Ectodermal cell (in vitro differentiated cells): ENCODE data around the gene METTL22.

ENCODE experiments used
- H3K27ac ChIP-seq: 2 replicates; pipeline ENCODE4 v1.7.0; 2013; ENCODE audit warnings: mild to moderate bottlenecking, low read depth, low read length; ENCODE audit not compliant: insufficient read depth, poor library complexity, severe bottlenecking
- H3K27me3 ChIP-seq: 2 replicates; pipeline ENCODE4 v1.7.0; 2013; ENCODE audit warnings: mild to moderate bottlenecking, low read length; ENCODE audit not compliant: insufficient read depth, control insufficient read depth, poor library complexity, severe bottlenecking
- H3K36me3 ChIP-seq: one replicate; pipeline ENCODE4 v1.7.0; 2013; ENCODE audit warnings: low read length; ENCODE audit not compliant: control insufficient read depth, insufficient read depth
- H3K4me1 ChIP-seq: one replicate; pipeline ENCODE4 v1.7.0; 2013; ENCODE audit warnings: low read length; ENCODE audit not compliant: control insufficient read depth, insufficient read depth
- H3K4me3 ChIP-seq: 2 replicates; pipeline ENCODE4 v1.7.0; 2013; ENCODE audit warnings: low read depth, low read length, control low read depth; ENCODE audit not compliant: insufficient read depth
- H3K9me3 ChIP-seq: 2 replicates; pipeline ENCODE4 v1.7.0; 2013; ENCODE audit warnings: mild to moderate bottlenecking, low read length, moderate library complexity; ENCODE audit not compliant: control insufficient read depth
- WGBS, 2 experiments: methylation state at CpG; one replicate each; pipeline ENCODE4 v1.1.7; 2013; ENCODE audit warnings: missing lambda C conversion rate in 2 of 2; 5-methylcytosine and 5-hydroxymethylcytosine counted together

The METTL22 gene

DNA sequence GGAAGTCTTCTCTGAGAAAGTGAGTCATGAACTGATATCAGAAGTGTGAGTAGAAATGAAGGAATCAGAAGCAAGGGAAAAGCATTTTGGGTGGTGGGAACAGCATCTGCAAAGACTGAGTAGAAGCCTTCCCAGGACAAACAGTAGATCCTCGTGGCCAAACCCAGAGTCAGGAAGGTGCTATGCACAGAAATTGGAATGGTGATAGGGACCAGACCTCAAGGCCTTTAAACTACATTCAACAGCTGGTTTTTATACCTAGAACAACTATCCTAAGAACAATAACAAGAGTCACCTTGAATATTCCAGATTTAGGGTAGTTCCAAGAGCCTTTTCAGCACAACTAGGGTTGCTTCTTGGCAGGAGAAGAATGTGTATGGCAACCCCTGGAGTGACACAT lies 68.2 kb downstream of the METTL22 start:
- Histone ChIP-seq H3K9me3 (no peaks in the 10 kb centered on the region), H3K4me3 (no peak overlapping the region), H3K27me3 (no peaks in the 10 kb centered on the region), H3K27ac (no peak overlapping the region), H3K36me3 (no peaks in the 10 kb centered on the region), H3K4me1 (peaks cover 10% of the 10 kb centered on the region)
- 70 to 72% methylated on average over 1 of the region's 1 CpG for WGBS, 2 experiments

DNA sequence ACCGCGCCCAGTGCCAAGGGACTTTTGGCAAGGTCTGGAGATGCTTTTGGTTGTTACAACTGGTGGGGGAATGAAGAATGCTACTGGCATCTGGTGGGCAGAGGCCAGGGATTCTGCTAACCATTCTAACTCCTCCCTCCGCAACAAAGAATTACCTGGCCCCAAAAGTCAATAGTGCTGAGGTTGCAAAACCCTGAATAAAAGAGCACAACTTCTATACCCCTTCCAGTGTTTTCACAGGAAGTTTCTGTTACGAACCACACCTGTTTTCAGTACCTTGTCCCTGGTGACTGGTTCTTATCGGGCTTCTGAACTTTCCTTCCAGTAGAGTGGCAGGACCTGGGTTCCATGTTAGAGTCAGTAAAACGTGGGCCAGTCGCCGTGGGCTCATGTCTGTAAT lies 70.2 kb downstream of the METTL22 start:
- H3K27me3 ChIP-seq: no peaks in the 10 kb centered on the region
- no peaks in the 10 kb centered on the region for H3K9me3 ChIP-seq
- H3K4me1 ChIP-seq: no peaks in the 10 kb centered on the region
- no peaks in the 10 kb centered on the region for H3K36me3 ChIP-seq
- H3K4me3 ChIP-seq: no peak overlapping the region
- H3K27ac ChIP-seq: no peak overlapping the region
- WGBS, 2 experiments: 79 to 80% methylated on average over 8 of the region's 8 CpGs

DNA sequence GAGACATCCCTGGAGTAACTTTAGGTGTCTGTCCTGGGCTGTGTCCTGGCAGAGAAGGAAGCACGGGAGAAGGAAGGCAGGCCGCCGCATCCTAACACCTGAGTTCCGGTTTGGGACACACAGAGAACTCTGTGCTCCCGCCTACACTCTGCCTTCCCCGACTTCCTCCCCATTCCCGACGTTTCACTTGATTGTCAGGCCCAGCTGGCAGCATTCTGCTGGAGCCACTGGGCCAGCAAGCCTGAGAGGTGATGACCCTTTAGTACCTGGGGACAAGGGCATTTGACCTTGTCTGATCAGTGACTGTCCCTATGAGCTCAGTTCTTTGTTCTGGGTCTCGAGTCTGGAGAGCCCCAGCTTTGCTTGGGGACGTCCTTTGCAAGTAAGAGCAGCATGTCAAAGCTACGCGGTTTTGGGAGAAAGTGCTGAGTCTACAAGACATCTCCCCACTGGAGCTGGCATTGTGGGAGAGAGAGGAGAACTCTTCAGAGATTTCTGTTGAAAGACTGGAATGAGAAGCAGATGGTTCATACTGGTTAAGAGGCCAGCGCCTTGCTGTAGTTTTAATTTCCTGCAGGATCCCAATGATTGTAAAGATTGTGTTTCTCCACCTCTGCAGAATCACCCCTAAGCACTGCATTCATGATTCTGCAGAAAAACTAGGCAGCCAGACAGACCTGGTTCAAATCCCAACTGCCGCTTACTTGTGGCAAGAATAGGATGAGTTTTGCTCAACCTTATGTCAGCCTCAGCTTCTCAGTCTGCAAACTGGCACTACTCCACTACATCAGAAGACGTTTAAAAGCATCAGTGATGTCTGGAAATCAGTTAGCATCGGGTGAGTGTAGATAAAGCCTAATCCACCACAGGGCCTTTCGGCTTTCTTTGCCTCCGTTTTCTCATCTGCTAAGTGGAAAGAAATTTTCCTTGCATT lies 73.6 kb downstream of the METTL22 start:
- H3K36me3 ChIP-seq: no peaks in the 10 kb centered on the region
- no peaks in the 10 kb centered on the region for H3K27me3 ChIP-seq
- H3K27ac ChIP-seq: no peak overlapping the region
- H3K4me3 ChIP-seq: no peak overlapping the region
- no peaks in the 10 kb centered on the region for H3K9me3 ChIP-seq
- no peaks in the 10 kb centered on the region for H3K4me1 ChIP-seq
- 82% methylated on average over 18 of the region's 18 CpGs for WGBS, 2 experiments

DNA sequence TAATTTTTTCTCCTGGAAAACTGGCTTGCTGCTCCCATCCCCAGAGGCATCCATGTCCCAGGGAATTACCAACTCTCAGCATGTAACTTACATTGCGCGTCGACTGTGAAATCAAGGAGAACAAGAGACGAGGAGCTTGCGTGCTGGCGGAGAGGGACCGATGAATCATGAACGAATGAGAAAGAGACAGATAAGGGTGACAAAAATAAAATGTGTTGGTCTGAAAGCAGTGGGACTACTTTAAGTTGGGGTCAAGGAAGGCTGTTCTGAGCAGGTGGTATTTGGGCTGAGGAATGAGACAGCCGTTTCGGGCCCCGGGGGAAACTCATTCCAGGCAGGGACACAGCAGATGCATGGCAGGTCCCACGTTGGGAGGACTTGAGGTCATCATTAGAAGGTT lies 75.4 kb downstream of the METTL22 start:
- Histone ChIP-seq H3K4me3 (no peak overlapping the region), H3K9me3 (no peaks in the 10 kb centered on the region), H3K4me1 (no peaks in the 10 kb centered on the region), H3K27ac (no peak overlapping the region), H3K27me3 (no peaks in the 10 kb centered on the region), H3K36me3 (no peaks in the 10 kb centered on the region)
- WGBS, 2 experiments: 92 to 93% methylated on average over 12 of the region's 12 CpGs

DNA sequence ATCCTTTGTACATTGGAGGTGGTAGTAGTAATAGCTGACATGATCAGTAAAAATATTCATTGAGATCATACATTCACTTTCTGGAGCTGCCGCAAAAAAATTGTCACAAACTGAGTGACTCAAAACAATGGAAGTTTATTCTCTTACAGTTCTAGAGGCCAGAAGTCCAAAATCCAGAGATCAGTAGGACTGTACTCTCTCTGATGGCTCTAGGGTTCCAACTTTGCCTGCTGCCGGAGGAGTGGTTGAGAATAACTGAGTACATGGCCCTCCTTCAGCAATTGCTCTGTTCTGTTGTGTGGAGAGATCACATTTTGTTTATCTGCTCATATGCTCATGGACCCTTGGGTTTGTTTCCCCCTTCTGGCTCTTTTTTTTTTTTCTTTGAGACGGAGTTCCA lies 76.5 kb downstream of the METTL22 start:
- no peaks in the 10 kb centered on the region for H3K27me3 ChIP-seq
- no peak overlapping the region for H3K27ac ChIP-seq
- no peak overlapping the region for H3K4me3 ChIP-seq
- no peaks in the 10 kb centered on the region for H3K4me1 ChIP-seq
- H3K9me3 ChIP-seq: no peaks in the 10 kb centered on the region
- 23 to 27% methylated on average over 3 of the region's 3 CpGs for WGBS, 2 experiments
- H3K36me3 ChIP-seq: no peaks in the 10 kb centered on the region
